ENCODE measurements around the gene RLIM.
A peak's percentile ranks its signal among the peaks of the same experiment; 100 is the strongest.

RLIM gene

GRCh38 chrX:74535408-74536151 is 78.8 kb downstream of the RLIM start:
- peak; percentile 24 for DNase-seq
